ENCODE results near the gene ATP6V1G2.

DNA sequence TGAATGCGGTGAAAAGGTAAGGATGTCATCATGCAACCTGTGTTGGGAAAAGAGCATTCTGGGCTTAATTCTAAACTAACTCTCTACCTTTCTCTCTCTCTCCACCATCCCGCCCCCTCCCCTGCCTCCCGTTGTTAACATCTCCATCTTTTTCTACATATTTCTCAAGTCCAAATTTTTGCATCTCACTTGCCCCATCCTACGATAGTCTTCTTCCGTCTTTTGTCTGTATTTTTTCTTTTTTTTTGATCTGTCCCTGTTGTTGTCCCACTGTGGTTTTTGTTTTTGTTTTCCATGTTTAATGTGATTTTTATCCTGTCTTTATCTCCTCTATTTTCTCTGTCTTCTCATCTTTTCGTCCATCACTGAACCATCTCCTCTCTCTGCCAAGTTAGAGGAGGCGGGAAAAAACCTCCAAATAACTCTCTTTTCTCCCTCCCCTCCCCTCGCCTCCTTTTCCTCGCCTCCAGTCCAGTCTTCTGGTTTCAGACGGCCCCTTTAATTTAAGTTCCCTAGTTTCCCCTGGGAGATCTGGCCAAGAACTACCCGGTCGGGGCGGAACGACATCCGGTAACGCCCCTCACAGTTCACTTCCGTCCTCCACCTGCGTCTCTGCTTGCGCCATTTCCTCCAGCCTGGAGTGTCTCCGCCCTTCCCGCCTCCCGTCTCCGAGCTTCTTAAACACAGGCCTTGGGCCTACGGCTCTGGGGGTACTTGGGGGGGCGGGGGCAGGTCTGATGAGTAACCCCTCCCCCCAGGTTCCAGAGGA is 734 bp upstream of the ATP6V1G2 start, which contains the start of gene NFKBIL1:
- peak; percentile 84 for TF ChIP-seq CEBPB (IDR thresholded peaks at IDR 0.05; ENCODE audit: low read depth, low read length)
- TF ChIP-seq, protein P1, sequence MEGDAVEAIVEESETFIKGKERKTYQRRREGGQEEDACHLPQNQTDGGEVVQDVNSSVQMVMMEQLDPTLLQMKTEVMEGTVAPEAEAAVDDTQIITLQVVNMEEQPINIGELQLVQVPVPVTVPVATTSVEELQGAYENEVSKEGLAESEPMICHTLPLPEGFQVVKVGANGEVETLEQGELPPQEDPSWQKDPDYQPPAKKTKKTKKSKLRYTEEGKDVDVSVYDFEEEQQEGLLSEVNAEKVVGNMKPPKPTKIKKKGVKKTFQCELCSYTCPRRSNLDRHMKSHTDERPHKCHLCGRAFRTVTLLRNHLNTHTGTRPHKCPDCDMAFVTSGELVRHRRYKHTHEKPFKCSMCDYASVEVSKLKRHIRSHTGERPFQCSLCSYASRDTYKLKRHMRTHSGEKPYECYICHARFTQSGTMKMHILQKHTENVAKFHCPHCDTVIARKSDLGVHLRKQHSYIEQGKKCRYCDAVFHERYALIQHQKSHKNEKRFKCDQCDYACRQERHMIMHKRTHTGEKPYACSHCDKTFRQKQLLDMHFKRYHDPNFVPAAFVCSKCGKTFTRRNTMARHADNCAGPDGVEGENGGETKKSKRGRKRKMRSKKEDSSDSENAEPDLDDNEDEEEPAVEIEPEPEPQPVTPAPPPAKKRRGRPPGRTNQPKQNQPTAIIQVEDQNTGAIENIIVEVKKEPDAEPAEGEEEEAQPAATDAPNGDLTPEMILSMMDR (IDR thresholded peaks at IDR 0.05; ENCODE audit: control extremely low read depth in 1 of 3, insufficient read depth in 1 of 3, low read depth in 1 of 3, low read length in 3 of 3) = no peak
- no peak for TF ChIP-seq SUZ12 (IDR thresholded peaks at IDR 0.05; ENCODE audit: low read length)

Measured in H1 (cell line).